OCI-LY1 (cell line): ENCODE results near the gene TSPAN32.

Source experiments
- H2AFZ ChIP-seq: fragments of 200-600 bp; sonication (generic), shearing (Covaris generic); 2 replicates; pipeline ENCODE4 v1.6.0; 2014; ENCODE audit warnings: antibody characterized with exemption, mild to moderate bottlenecking, low read length
- H3F3A ChIP-seq: fragments of 200-600 bp; sonication (generic), shearing (Covaris generic); 2 replicates; pipeline ENCODE4 v1.6.0; 2014; ENCODE audit warnings: mild to moderate bottlenecking, antibody characterized with exemption, low read length, moderate library complexity; ENCODE audit not compliant: insufficient read depth
- H3K27ac ChIP-seq: fragments of 200-600 bp; sonication (generic); 2 replicates; pipeline ENCODE4 v1.5.1; 2014; ENCODE audit warnings: low read length, mixed run types, mild to moderate bottlenecking, low read depth; ENCODE audit not compliant: poor library complexity, severe bottlenecking
- H3K27me3 ChIP-seq: fragments of 200-600 bp; sonication (generic); 2 replicates; pipeline ENCODE4 v1.6.0; 2014; ENCODE audit warnings: antibody characterized with exemption, mild to moderate bottlenecking, low read length, moderate library complexity; ENCODE audit not compliant: insufficient read depth
- H3K36me3 ChIP-seq: fragments of 200-600 bp; sonication (generic); 2 replicates; pipeline ENCODE4 v1.6.1; 2014; ENCODE audit warnings: mild to moderate bottlenecking, antibody characterized with exemption, low read length, moderate library complexity, mixed read lengths; ENCODE audit not compliant: insufficient read depth
- H3K4me1 ChIP-seq: fragments of 200-600 bp; sonication (generic); 2 replicates; pipeline ENCODE4 v1.5.1; 2014; ENCODE audit warnings: mild to moderate bottlenecking, low read length, moderate library complexity; ENCODE audit not compliant: insufficient read depth, severe bottlenecking
- H3K4me2 ChIP-seq: fragments of 200-600 bp; sonication (generic), shearing (Covaris generic); 2 replicates; pipeline ENCODE4 v1.6.1; 2014; ENCODE audit warnings: low read length
- H3K4me3 ChIP-seq: fragments of 200-600 bp; sonication (generic); 2 replicates; pipeline ENCODE4 v1.5.1; 2014; ENCODE audit warnings: low read length, low read depth, mild to moderate bottlenecking, mixed read lengths; ENCODE audit not compliant: poor library complexity, severe bottlenecking
- H3K79me2 ChIP-seq: fragments of 200-600 bp; shearing (Covaris generic); 2 replicates; pipeline ENCODE4 v1.6.1; 2016; ENCODE audit warnings: mixed run types, low read length, mixed read lengths; ENCODE audit not compliant: insufficient read depth
- H3K9ac ChIP-seq: fragments of 200-600 bp; sonication (generic), shearing (Covaris generic); 2 replicates; pipeline ENCODE4 v1.6.1; 2014; ENCODE audit warnings: mild to moderate bottlenecking, low read length, mixed read lengths
- H3K9me2 ChIP-seq: fragments of 200-600 bp; sonication (generic), shearing (Covaris generic); 2 replicates; pipeline ENCODE4 v1.6.1; 2014; ENCODE audit warnings: low read depth, mild to moderate bottlenecking, low read length, mixed read lengths
- H3K9me3 ChIP-seq: fragments of 200-600 bp; shearing (Covaris generic); 2 replicates; pipeline ENCODE4 v1.6.1; 2014; ENCODE audit warnings: low read length, mixed read lengths
- H4K20me1 ChIP-seq: fragments of 200-600 bp; sonication (generic), shearing (Covaris generic); 2 replicates; pipeline ENCODE4 v1.6.0; 2016; ENCODE audit warnings: mild to moderate bottlenecking, low read length; ENCODE audit not compliant: insufficient read depth
- CTCF ChIP-seq: fragments of 200-600 bp; sonication (generic), shearing (Covaris generic); IDR thresholded peaks from 2 replicates; pipeline ENCODE4 v1.5.1; 2017; ENCODE audit warnings: mild to moderate bottlenecking, antibody characterized with exemption, low read length, moderate library complexity, mixed read lengths
- EZH2 ChIP-seq: fragments of 200-600 bp; sonication (generic), shearing (Covaris generic); IDR thresholded peaks from 2 replicates; pipeline ENCODE4 v1.8.0; 2017; ENCODE audit warnings: borderline replicate concordance, mixed run types, mild to moderate bottlenecking, antibody characterized with exemption, low read length, moderate library complexity, mixed read lengths

TSPAN32 gene

GRCh38 chr11:2264366-2265053 is 37.3 kb upstream of the TSPAN32 start:
- Histone ChIP-seq H2AFZ (no peak overlapping the region), H3K9ac (no peak overlapping the region), H3K27me3 (no peaks in the 10 kb centered on the region; the same call in 1 of the 2 replicates), H3K27ac (no peak overlapping the region), H3K79me2 (no peaks in the 10 kb centered on the region), H3K4me3 (no peak overlapping the region), H3F3A (no peaks in the 10 kb centered on the region), H3K36me3 (no peaks in the 10 kb centered on the region), H3K9me3 (no peaks in the 10 kb centered on the region), H3K4me2 (no peak overlapping the region), H3K9me2 (no peaks in the 10 kb centered on the region), H4K20me1 (no peaks in the 10 kb centered on the region), H3K4me1 (no peaks in the 10 kb centered on the region)
- TF ChIP-seq EZH2, result no peak
- TF ChIP-seq CTCF, result no peak

GRCh38 chr11:2265396-2265795 is 36.4 kb upstream of the TSPAN32 start:
- no peaks in the 10 kb centered on the region for H3K36me3 ChIP-seq
- H3K27me3 ChIP-seq, result no peaks in the 10 kb centered on the region; the same call in 1 of the 2 replicates
- no peaks in the 10 kb centered on the region for H3K79me2 ChIP-seq
- no peak overlapping the region for H3K27ac ChIP-seq
- no peak overlapping the region for H3K4me3 ChIP-seq
- no peaks in the 10 kb centered on the region for H3K9me2 ChIP-seq
- no peak overlapping the region for H2AFZ ChIP-seq
- no peaks in the 10 kb centered on the region for H3K9me3 ChIP-seq
- no peaks in the 10 kb centered on the region for H3F3A ChIP-seq
- TF ChIP-seq EZH2, result no peak
- no peak for TF ChIP-seq CTCF
- H3K4me1 ChIP-seq, result no peaks in the 10 kb centered on the region
- H3K9ac ChIP-seq, result no peak overlapping the region
- no peak overlapping the region for H3K4me2 ChIP-seq
- no peaks in the 10 kb centered on the region for H4K20me1 ChIP-seq

DNA sequence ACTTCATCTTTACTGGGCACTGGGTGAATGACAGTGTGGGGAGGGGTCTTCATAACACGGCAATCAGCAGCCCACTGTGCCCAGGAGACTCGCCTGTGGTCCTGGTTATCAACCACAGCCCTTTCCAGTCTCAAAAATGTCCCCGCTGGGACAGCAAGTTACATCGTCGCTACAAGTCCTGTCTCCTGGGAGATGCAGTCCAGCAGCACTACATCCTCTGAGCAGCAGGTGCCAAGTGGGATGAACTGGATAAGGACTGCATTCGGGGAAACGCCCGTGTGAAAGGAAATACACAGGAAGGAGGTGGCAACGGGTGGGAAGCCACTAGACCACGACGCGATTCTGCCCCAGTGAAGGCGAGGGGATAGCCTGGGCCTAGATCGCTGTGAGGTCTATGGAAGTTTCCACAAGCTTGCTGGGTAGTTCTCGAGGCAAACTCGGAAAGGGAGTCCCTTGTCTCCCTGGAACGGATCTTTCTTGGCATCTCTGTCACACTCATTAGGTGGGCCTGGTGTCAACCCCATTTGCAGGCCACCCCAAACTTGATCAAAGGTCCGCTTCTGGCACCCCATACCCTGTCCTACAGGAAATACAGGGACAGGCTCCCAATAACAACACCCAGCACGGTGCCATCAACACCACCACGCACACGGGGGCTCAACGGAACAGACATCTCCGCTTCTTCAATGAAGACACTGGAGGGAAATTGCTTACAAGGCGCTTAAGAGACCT is 35.8 kb upstream of the TSPAN32 start:
- H3K27ac ChIP-seq, result no peak overlapping the region
- H3K4me3 ChIP-seq, result no peak overlapping the region
- no peak overlapping the region for H3K9ac ChIP-seq
- TF ChIP-seq CTCF, result no peak
- no peak for TF ChIP-seq EZH2
- H3K9me2 ChIP-seq, result no peaks in the 10 kb centered on the region
- no peak overlapping the region for H3K4me2 ChIP-seq
- no peaks in the 10 kb centered on the region for H3F3A ChIP-seq
- no peaks in the 10 kb centered on the region for H3K27me3 ChIP-seq
- H2AFZ ChIP-seq, result no peak overlapping the region
- H3K36me3 ChIP-seq, result no peaks in the 10 kb centered on the region
- H3K9me3 ChIP-seq, result no peaks in the 10 kb centered on the region
- no peaks in the 10 kb centered on the region for H3K79me2 ChIP-seq
- no peaks in the 10 kb centered on the region for H4K20me1 ChIP-seq
- H3K4me1 ChIP-seq, result no peaks in the 10 kb centered on the region
